ENCODE data around the gene SEMA3C. TPM values are rescaled to one million over a fixed set of nuclear protein-coding genes. Genes with fewer than 3 reads are reported as not detected.

The SEMA3C gene
- total and polyA plus RNA-seq, 8 donors = 4.5 to 344 (median 68.7) TPM

- no peaks in the 10 kb centered on the region for H3K36me3 ChIP-seq
- no peak for DNase-seq
- 76 to 90% (median 79%) methylated on average over 2 of the region's 2 CpGs for WGBS, 5 donors
- no peak overlapping the region for H3K27ac ChIP-seq
- H3K4me3 ChIP-seq = no peak overlapping the region
- H3K4me1 ChIP-seq = peaks cover 0 to 55% (median 32%) of the 10 kb centered on the region in 4 donors
- H3K9me3 ChIP-seq = no peaks in the 10 kb centered on the region
- intact Hi-C loops (cut with DNase I; ENCODE audit: low total_unique reads) = no loop called here
- TF ChIP-seq CTCF (IDR thresholded peaks at IDR 0.05) (no peak), POLR2AphosphoS5 (IDR thresholded peaks at IDR 0.05) (no peak), POLR2A (IDR thresholded peaks at IDR 0.05) (no peak), EP300 (IDR thresholded peaks at IDR 0.05) (no peak)
- H3K27me3 ChIP-seq = no peaks in the 10 kb centered on the region
Observed at GRCh38 chr7:80770675-80771081, 148.2 kb downstream of the SEMA3C start.

GRCh38 chr7:80770061-80770460 lies 148.8 kb downstream of the SEMA3C start:
- WGBS, 5 donors = 54 to 76% (median 70%) methylated on average over 1 of the region's 1 CpG
- Histone ChIP-seq H3K27me3 (no peaks in the 10 kb centered on the region), H3K36me3 (no peaks in the 10 kb centered on the region), H3K27ac (no peak overlapping the region), H3K4me3 (no peak overlapping the region), H3K9me3 (no peaks in the 10 kb centered on the region), H3K4me1 (peaks cover 0 to 50% (median 29%) of the 10 kb centered on the region in 4 donors)
- no peak for DNase-seq
- TF ChIP-seq POLR2A (IDR thresholded peaks at IDR 0.05) = no peak
- intact Hi-C loops (cut with DNase I; ENCODE audit: low total_unique reads) = no loop called here

- Histone ChIP-seq H3K27me3 (no peaks in the 10 kb centered on the region), H3K4me1 (peaks cover 0 to 37% (median 23%) of the 10 kb centered on the region in 4 donors), H3K4me3 (no peak overlapping the region), H3K36me3 (no peaks in the 10 kb centered on the region), H3K27ac (no peak overlapping the region), H3K9me3 (no peaks in the 10 kb centered on the region)
- DNase-seq = no peak
- TF ChIP-seq POLR2A (IDR thresholded peaks at IDR 0.05) = no peak
- no peak for TF ChIP-seq CTCF (IDR thresholded peaks at IDR 0.05)
- no peak for TF ChIP-seq EP300 (IDR thresholded peaks at IDR 0.05)
- TF ChIP-seq POLR2AphosphoS5 (IDR thresholded peaks at IDR 0.05) = no peak
- intact Hi-C loops (cut with DNase I; ENCODE audit: low total_unique reads) = no loop called here
- 77 to 100% (median 89%) methylated on average over 1 of the region's 1 CpG for WGBS, 5 donors
Observed at GRCh38 chr7:80768756-80769155, 150.1 kb downstream of the SEMA3C start.

GRCh38 chr7:80767654-80768053 lies 151.2 kb downstream of the SEMA3C start:
- intact Hi-C loops (cut with DNase I; ENCODE audit: low total_unique reads) = no loop called here
- no peak for TF ChIP-seq CTCF (IDR thresholded peaks at IDR 0.05)
- no peak for TF ChIP-seq EP300 (IDR thresholded peaks at IDR 0.05)
- TF ChIP-seq POLR2AphosphoS5 (IDR thresholded peaks at IDR 0.05) = no peak
- no peak for TF ChIP-seq POLR2A (IDR thresholded peaks at IDR 0.05)
- Histone ChIP-seq H3K36me3 (no peaks in the 10 kb centered on the region), H3K27me3 (no peaks in the 10 kb centered on the region), H3K9me3 (no peaks in the 10 kb centered on the region), H3K27ac (no peak overlapping the region), H3K4me3 (no peak overlapping the region), H3K4me1 (peaks cover 0 to 26% (median 16%) of the 10 kb centered on the region in 4 donors)
- whole genome bisulfite sequencing, 5 donors = 25 to 40% (median 28%) methylated on average over 1 of the region's 1 CpG
- no peak for DNase-seq

GRCh38 chr7:80766724-80767123 lies 152.1 kb downstream of the SEMA3C start:
- peaks cover 0 to 17% (median 8%) of the 10 kb centered on the region in 4 donors for H3K4me1 ChIP-seq

More at GRCh38 chr7:80766724-80767123, 152.1 kb downstream of the SEMA3C start:
- intact Hi-C loops (cut with DNase I; ENCODE audit: low total_unique reads) = no loop called here
- Histone ChIP-seq H3K36me3 (no peaks in the 10 kb centered on the region), H3K27ac (no peak overlapping the region), H3K9me3 (no peaks in the 10 kb centered on the region), H3K27me3 (no peaks in the 10 kb centered on the region), H3K4me3 (no peak overlapping the region)
- no peak for TF ChIP-seq EP300 (IDR thresholded peaks at IDR 0.05)
- TF ChIP-seq CTCF (IDR thresholded peaks at IDR 0.05) = no peak
- no peak for TF ChIP-seq POLR2AphosphoS5 (IDR thresholded peaks at IDR 0.05)
- TF ChIP-seq POLR2A (IDR thresholded peaks at IDR 0.05) = no peak
- no peak for DNase-seq
- WGBS, 5 donors = 77 to 83% (median 80%) methylated on average over 5 of the region's 5 CpGs

Data from stomach (tissue), 9 donors.